Psoas muscle (tissue), 8 donors: ENCODE data around the gene ZYG11B. TPM values are rescaled to one million over a fixed set of nuclear protein-coding genes. Genes with fewer than 3 reads are reported as not detected.
A peak's percentile ranks its signal among the peaks of the same experiment; 100 is the strongest.

Experiments used
- ATAC-seq, 4 donors: fragments of 200-7000 bp; cut with Tn5 transposase; one replicate each; pipeline ENCODE4 v1.9.1; 2020; ENCODE audit warnings: moderate library complexity in 3 of 4, mild to moderate bottlenecking in 2 of 4
- DNase-seq, 2 donors: peaks; one replicate each; pipeline ENCODE4 v3.0.0-alpha.2; 2020
- H3K27ac ChIP-seq: fragments of 200-600 bp; one replicate; pipeline ENCODE4 v1.8.0; 2022
- H3K27me3 ChIP-seq, 3 donors: fragments of 200-600 bp in 1 of 3; one replicate each; pipeline versions ENCODE4 v1.6.1 to v1.8.0; 2013 to 2022; ENCODE audit warnings: low read length in 2 of 3, mild to moderate bottlenecking in 2 of 3, moderate library complexity in 1 of 3; ENCODE audit not compliant: insufficient read depth in 3 of 3
- H3K36me3 ChIP-seq, 2 donors: fragments of 200-600 bp in 1 of 2; one replicate each; pipeline versions ENCODE4 v1.6.1 to v1.8.0; 2013 to 2022; ENCODE audit warnings: low read depth in 1 of 2, mild to moderate bottlenecking in 1 of 2, moderate library complexity in 1 of 2; ENCODE audit not compliant: insufficient read depth in 1 of 2
- H3K4me1 ChIP-seq: fragments of 200-600 bp; one replicate; pipeline ENCODE4 v1.8.0; 2022
- H3K4me3 ChIP-seq: fragments of 200-600 bp; one replicate; pipeline ENCODE4 v1.8.0; 2022; ENCODE audit warnings: mild to moderate bottlenecking
- H3K9me3 ChIP-seq: fragments of 200-600 bp; one replicate; pipeline ENCODE4 v1.8.0; 2022
- CTCF ChIP-seq: fragments of 200-600 bp; IDR thresholded peaks from one replicate; pipeline ENCODE4 v1.8.0; 2022; ENCODE audit warnings: antibody characterized with exemption
- WGBS, 3 donors: extraction: QIAGEN DNeasy Blood & Tissue Kit; methylation state at CpG; one replicate each; pipeline versions ENCODE4 v1.1.6 to v1.1.7; 2013; 5-methylcytosine and 5-hydroxymethylcytosine counted together
- intact Hi-C, 2 donors: fragments of 100-400 bp; cut with DNase I; formaldehyde crosslinking; loops; one replicate each; pipeline versions ENCODE4 v1.11.0 to v1.14.2; 2022
- polyA plus RNA-seq, 3 donors: library from polyadenylated mRNA; stranded (reverse); fragments of 200-250 nt; gene quantifications; one replicate each; pipeline ENCODE4 v1.2.3, GENCODE V29; 2013
- total RNA-seq, 4 donors: library from RNA; stranded (reverse); fragmentation: NEBNext Ultra II Directional in 2 of 4; extraction: Animal tissue kit (Norgen Biotek cat#: 25700) in 2 of 4; gene quantifications; one replicate each; pipeline versions ENCODE4 v1.2.1 to v1.2.4, GENCODE V29; 2021 to 2023
- donor health status: healthy with polysubstance abuse.
- donor health status: DM: no; HTN: no; CAD: no; lungs with moderate emphysema.
- donor health status: Bipolar disorder and iron deficiency.
- donor health status: healthy.
- donor health status: DM: yes; HTN: yes; CAD: no.
- donor health status: DM: no; HTN: no; CAD: no.
- donor health status: DM: no; HTN: no; CAD: no.
- donor health status: DM: yes; HTN: yes; CAD: no.

The ZYG11B gene
- total and polyA plus RNA-seq, 7 donors = 11.4 to 152 (median 82.8) TPM

DNA sequence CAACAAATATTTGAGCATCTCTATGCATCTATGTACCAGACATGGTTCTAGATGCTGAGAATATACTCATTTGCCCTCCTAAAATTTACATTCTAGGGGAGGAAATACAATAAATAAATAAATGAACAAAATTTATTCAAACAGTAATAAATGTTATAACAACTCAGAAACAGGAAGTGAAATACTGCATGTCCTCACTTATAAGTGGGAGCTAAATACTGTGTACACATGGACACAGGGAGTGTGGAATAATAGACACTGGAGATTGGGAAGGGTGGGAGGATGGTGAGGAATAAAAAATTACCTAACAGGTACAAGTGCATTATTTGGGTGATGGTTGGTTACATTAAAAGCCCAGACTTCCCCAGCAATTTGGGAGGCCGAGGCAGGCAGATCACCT lies 32.4 kb upstream of the ZYG11B start:
- DNase-seq (no peak), ATAC-seq (no peak)
- H3K9me3 ChIP-seq = no peaks in the 10 kb centered on the region
- intact Hi-C loops = no loop called here
- H3K27ac ChIP-seq = no peak overlapping the region
- peaks cover 7% of the 10 kb centered on the region for H3K4me1 ChIP-seq
- TF ChIP-seq CTCF = no peak
- H3K36me3 ChIP-seq = peaks cover 4 to 44% of the 10 kb centered on the region in 2 donors
- H3K4me3 ChIP-seq = no peak overlapping the region
- 87 to 100% (median 98%) methylated on average over 1 of the region's 1 CpG for WGBS, 3 donors
- H3K27me3 ChIP-seq = no peaks in the 10 kb centered on the region

GRCh38 chr1:52695627-52696026 lies 30.6 kb upstream of the ZYG11B start:
- H3K36me3 ChIP-seq = peaks cover 4 to 28% of the 10 kb centered on the region in 2 donors
- H3K27ac ChIP-seq = no peak overlapping the region
- H3K27me3 ChIP-seq = no peaks in the 10 kb centered on the region
- no peaks in the 10 kb centered on the region for H3K9me3 ChIP-seq
- ATAC-seq (no peak), DNase-seq (no peak)
- intact Hi-C loops = no loop called here
- 81 to 89% (median 82%) methylated on average over 7 of the region's 7 CpGs for WGBS, 3 donors
- H3K4me1 ChIP-seq = peaks cover 11% of the 10 kb centered on the region
- no peak for TF ChIP-seq CTCF
- H3K4me3 ChIP-seq = no peak overlapping the region

DNA sequence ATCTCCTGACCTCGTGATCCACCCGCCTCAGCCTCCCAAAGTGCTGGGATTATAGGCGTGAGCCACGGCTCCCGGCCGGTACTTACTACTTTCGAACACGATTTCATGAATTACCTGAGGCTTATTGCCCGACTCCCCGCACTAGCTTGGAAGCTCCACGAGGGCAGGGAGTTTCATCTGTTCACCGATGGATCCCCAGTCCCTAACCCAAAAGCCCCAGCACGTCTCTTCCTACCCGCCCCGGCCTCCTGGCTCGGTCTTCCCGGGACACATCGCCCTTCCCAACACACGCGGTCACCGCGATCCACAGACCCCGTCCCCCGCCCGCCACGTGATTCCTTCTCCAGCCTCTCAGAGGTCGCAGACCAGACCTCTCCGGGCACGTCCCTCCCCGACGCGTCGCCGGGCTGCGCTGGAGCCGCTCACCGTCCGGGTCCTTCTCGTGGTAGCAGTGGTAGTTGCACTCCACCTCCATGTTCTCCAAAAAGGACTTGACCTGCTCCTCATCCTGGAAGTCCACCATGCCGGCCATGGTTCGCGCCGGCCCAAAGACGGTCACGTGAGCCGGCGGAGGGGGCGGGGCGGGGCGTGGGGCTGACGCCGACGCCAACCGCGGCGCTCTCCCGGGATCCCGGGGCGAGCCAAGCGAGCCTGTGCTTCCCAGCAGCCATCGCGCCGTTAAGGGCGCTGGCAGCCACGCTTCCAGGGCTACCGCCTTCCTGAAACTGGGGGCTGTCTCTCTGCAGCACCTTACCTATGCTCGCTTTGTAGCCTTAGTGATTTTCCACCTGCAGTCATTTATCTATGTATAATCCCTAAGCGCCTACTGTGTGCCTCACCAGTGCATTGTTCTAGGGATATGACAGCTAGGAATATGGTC lies 28.2 kb upstream of the ZYG11B start, which contains the start of gene COA7:
Gene COA7, minus strand, starts transcription at position 553 of the 880 bp plus-strand sequence. Its CDS starts 21 bp downstream, at position 532.
- DNase-seq (peak; percentile 90 to 94), ATAC-seq (peak; percentile 85 to 89 (median 88))
- peaks cover 11% of the 10 kb centered on the region for H3K4me1 ChIP-seq
- peak within 1 kb of the TSS; percentile 93 for H3K27ac ChIP-seq
- no peaks in the 10 kb centered on the region for H3K27me3 ChIP-seq
- H3K9me3 ChIP-seq = no peaks in the 10 kb centered on the region
- peaks cover 0 to 4% of the 10 kb centered on the region in 2 donors for H3K36me3 ChIP-seq
- 1 to 2% (median 1%) methylated on average over 60 to 68 of the region's 68 CpGs for whole genome bisulfite sequencing, 3 donors
- H3K4me3 ChIP-seq = peak within 1 kb of the TSS; percentile 71
- TF ChIP-seq CTCF = no peak
- intact Hi-C loops = loop anchor here in 1 of 2 donors (2.0 kb wide), 1 partner anchor 29 kb away; the partner anchor contains the start of gene ZYG11B

GRCh38 chr1:52702886-52703787 lies 23.1 kb upstream of the ZYG11B start:
- Histone ChIP-seq H3K27me3 (no peaks in the 10 kb centered on the region), H3K4me3 (peak overlapping the region; percentile 72), H3K36me3 (no peaks in the 10 kb centered on the region), H3K27ac (peak overlapping the region; percentile 96), H3K9me3 (no peaks in the 10 kb centered on the region), H3K4me1 (peaks cover 23% of the 10 kb centered on the region)
- ATAC-seq (peak; percentile 82 to 87 (median 84)), DNase-seq (peak; percentile 92 to 94)
- intact Hi-C loops = no loop called here
- TF ChIP-seq CTCF = no peak
- WGBS, 3 donors = 4 to 5% (median 5%) methylated on average over 34 to 35 of the region's 35 CpGs
